GM21619 (cell line): ENCODE measurements around the gene RASGRP3.

Experiments used
- ATAC-seq: cut with Tn5 transposase; IDR thresholded peaks from one replicate; pipeline ENCODE4 v1.9.1; 2021; ENCODE audit not compliant: unreplicated experiment

RASGRP3 gene

DNA sequence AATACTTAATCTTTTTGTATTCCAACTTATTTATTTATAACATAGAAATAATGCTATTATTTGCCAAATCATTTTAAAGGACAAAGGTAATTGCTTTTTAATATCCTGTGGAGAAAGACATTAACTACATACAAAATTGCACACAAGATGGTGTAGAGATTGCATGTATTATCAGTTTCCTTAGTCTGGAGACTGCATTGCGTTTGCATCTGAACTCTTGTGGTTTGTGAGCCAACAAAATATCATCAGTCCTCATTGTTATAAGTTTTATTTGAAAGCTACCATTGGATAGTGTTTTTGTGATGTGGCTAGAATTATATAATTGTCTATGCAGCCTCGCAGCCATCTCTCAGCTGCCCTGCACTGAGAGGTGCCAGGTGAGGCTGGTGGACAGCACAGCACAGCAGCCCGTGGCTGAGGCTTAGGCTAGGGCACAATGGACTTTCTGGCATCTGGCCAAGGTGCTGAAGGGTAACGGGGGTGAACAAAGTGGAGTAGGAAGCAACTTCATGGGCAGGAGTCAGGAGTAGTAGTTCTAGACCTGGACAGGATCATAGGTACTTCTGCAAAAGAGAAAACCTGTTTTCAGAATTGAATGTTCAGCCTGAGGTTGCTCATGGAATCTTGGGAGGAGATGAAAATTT lies 15.1 kb downstream of the RASGRP3 start:
- no peak for ATAC-seq

- ATAC-seq, result no peak
Measured at GRCh38 chr2:33492399-33493134, 16.1 kb downstream of the RASGRP3 start.

DNA sequence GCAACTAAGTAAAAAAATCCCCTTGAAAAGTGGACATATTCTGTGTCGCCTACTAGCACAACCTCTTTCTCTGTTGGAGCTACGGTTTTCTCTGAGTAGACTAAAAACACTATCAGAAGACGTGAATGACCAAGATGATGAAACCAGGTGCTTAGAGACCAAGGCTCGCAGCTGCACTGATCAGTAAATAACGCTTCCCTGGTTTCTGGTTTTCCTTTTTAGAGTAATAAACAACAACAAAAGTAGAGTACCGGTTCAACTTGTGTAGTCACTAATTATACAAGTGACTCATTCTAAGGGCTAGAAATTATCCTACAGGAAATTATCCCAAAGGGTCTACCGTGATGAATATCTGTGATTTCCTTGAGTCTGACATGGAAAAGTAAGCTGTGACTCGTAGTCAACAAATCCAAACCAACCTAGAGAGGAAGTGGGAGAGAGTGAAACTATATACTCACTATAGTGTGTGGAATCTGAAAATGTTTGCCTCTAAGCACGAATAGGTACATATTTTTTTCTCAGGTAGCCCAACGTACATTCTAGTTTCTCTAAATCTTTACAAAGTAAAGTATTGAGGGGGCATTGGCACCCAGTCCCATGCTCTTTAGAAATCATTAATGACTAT lies 17.8 kb downstream of the RASGRP3 start:
- peak; percentile 60 for ATAC-seq

GRCh38 chr2:33494877-33495641 lies 18.6 kb downstream of the RASGRP3 start:
- ATAC-seq, result no peak

DNA sequence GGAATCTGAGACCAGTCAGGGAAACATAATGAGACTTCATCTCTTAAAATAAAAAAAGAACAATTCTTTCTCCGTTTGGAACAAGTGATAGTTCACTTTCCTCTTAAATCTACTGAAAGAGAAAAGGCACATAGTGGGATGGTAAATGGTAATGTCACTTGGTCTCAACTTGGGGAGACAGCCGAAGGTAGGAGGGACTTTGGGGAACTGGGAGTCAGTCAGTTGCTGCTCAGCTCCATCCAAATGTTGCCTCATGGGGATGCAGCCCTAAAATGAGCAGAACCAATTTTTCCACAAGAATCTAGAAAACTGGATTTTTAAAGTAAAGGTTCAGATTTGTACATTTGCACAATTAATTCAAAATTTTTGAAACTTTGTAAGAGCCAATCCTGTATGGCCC lies 19.2 kb downstream of the RASGRP3 start:
- no peak for ATAC-seq

DNA sequence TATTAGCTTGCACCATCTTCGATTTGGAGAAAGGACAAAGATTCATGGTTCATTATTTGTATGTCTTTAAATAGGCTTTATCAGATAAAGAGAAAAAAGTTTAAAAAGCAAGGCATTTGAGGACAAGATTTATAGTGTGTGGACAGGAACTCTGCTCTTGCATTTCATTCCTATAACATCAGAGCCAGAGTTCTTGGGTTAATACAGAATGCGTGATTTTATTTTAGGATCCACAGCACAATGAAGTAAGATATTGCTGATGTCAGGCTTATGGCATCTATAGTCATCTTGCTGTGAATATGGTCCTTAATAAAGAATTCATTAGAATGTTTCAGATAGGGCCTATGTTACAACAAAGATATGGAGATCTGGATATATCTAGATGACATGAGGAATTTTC lies 19.7 kb downstream of the RASGRP3 start:
- ATAC-seq, result no peak

GRCh38 chr2:33496726-33497125 lies 20.3 kb downstream of the RASGRP3 start:
- no peak for ATAC-seq

- ATAC-seq, result peak; percentile 47
Measured at GRCh38 chr2:33497221-33497650, 20.8 kb downstream of the RASGRP3 start.

DNA sequence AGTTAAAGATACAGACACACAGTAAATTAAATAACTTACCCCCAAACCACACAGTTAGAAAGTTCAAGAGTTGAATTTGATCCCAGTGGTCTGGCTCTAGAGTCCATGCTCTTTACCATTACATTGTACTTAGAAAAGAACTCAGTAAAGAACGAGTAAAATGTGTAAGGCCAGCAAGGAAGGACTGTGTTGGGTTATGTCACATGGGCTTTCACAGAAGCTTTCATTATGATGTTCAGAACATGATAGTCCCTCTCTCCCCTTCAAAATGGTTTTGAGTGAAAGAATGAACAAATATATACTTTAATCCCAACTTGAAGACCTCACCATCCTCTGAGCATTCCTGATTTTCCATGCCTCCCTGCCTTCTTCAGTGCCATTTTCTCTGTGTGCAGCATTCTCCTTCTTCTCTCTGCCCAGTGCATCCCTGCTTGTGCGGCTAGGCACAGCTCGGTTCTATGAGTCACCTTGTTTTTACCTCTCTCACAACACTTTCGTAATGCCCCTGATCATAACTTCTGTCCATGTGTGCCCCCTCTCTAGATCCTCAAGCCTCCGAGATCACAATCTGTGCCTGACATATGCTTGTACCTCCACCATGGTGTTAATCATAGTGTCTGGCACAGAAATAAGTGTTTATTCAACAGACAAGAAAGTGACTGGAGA lies 22.0 kb downstream of the RASGRP3 start:
- peak; percentile 25 for ATAC-seq

- ATAC-seq, result no peak
Measured at GRCh38 chr2:33500177-33500576, 23.7 kb downstream of the RASGRP3 start.

GRCh38 chr2:33502025-33502424 lies 25.6 kb downstream of the RASGRP3 start:
- no peak for ATAC-seq

DNA sequence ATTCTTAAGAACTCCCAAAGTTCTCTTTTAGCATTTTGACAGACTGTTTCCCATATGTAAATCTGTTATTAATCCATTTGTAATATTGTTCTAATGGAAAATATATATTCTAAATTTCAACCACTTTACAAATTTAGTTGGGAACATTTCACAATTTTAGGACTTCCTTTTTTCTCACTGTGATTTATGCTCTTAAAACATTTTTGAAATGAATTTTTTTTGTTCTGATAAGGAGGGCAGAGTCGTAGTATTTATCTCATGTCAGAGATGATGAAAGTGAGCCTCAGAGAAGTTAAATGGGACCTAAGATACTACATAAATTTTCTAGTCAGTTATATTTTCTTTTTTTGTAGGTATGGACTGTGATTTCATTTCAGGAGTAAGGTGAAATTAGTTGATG lies 26.6 kb downstream of the RASGRP3 start:
- no peak for ATAC-seq

- no peak for ATAC-seq
Measured at GRCh38 chr2:33505966-33506365, 29.5 kb downstream of the RASGRP3 start.

DNA sequence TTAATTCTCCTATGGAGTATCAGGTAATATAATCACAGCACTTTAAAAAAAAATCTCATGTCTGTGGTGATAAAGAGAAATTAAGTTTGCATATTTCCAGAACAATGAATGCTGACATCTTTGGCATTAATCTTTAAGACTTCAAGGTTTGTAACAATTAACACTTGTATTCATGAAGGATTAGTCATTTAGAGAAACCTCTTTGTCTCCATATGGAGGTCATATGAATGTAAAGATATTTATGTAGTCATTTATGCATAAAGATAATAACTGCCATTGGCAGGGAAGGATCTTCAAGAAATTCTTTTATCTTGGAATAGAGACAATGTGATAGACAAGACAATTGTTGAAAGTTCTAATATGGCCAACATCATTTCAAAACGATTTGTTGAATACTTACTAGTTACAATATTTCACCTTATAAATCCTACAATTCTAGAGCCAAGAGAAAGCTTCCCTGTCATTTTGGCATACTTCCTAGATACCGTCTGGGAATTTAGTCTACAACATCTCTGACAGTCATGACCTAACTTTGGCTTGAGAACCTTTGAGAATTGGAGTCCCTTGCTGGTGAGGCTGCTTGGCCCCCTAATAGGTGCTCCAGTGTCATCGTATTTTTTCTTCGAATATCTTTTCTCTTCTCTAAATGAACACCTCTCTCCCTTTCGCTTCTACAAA lies 33.6 kb downstream of the RASGRP3 start:
- no peak for ATAC-seq

- ATAC-seq, result no peak
Measured at GRCh38 chr2:33510586-33510968, 34.1 kb downstream of the RASGRP3 start.

DNA sequence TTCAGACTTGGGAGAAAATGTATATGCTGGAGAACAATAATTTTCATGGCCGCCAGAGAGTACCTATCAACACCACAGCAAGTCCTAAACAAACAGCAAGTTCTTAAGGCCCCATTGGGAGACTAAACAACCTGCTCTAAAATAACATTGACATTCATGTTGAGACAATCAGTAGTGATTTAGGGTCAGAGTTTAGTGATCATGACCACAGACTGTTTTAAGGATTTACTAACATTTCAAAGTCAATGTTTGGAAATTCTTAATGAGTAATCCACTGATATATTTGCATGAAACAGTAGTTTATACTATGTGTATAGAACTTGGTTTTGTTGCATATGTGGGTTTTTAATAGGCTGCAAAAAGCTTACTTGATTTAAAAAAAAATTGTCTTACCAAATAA lies 34.7 kb downstream of the RASGRP3 start:
- no peak for ATAC-seq

DNA sequence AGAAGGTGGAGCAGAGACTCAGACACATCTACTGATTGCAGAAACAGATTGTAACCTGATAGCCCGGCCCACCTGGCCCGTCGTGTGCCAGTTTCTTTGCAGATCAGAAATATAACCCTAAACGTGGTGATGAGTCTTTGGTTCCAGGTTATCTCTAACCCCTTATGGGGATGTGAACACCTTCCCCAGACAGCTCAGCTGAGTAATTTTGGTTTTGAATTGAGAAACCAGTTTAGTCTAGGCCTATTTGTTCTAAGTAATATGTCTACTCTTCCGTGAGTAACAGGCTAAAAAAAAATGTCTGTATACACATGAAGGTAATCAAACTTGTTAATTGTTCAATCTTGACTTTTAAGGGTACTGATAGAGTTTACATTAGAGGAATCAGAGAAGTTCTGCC lies 35.7 kb downstream of the RASGRP3 start:
- no peak for ATAC-seq

DNA sequence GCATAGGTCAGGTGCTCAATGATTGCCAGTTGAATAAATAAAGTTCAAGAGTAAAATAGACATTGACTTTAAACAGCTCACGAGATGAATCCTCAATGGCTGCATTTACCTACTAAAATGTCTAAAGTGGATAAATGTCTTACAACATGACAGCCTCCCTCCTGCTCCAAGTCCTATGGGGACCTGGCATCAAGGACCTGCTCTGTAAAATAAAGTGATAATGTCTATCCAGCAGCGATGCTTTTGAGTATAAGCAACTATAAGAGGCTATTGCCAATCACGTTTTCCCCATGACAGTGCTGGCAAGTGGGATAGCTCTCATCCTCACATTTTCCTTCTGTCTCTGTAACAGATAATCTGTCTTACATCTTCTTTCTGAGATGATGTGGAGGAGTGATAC lies 37.0 kb downstream of the RASGRP3 start:
- no peak for ATAC-seq

- ATAC-seq, result no peak
Measured at GRCh38 chr2:33516456-33516995, 40.1 kb downstream of the RASGRP3 start.

GRCh38 chr2:33518200-33518599 lies 41.8 kb downstream of the RASGRP3 start:
- ATAC-seq, result no peak
